DMS 273 (cell line): ENCODE data around the gene F11.
"Not testable (repeated sequence)": the region's sequence is repeated elsewhere in the genome, so short reads cannot be mapped to it uniquely, and the experiment has no call there.

Experiments used
- DNase-seq: peaks from one replicate; lab custom pipeline; 2025; ENCODE audit not compliant: unreplicated experiment; lab: John Stamatoyannopoulos, UW

F11 gene

GRCh38 chr4:186249785-186250754, 15.9 kb upstream of the F11 start:
- no peak for DNase-seq

DNA sequence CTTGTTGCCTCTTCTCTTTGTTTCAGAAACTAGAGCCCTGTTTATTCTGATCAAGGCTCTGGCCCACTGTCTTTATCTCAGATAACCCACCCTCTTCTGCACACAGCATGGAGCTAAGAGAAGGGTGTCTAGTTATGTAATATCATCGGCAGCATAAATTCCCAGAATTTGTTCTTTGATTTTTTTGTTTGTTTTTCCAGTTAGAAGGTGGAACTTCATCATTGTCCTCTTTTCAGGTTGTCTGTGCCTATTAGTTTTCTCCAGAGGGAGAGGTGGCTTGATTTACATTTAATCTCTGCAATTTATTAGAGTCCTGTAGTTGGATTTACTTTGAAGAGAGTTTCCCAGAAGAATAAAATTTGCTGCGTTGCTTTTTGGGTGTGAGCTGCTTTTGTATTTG, 15.2 kb upstream of the F11 start:
- DNase-seq: no peak

DNA sequence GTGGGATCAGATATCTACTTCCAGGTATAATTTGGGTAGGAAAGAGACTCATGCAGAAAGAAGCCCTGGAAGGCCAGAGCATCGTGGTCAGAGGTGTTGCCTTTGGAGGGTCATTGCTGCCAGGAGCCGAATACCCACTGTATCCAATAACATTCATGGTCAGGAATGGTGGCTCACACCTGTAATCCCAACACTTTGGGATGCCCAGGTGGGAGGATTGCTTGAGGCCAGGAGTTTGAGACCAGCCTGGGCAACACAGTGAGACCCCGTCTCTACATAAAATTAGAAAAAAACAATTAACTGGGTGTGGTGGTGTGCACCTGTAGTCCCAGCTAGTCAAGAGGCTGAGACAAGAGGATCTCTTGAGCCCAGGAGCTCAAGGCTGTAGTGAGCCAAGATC, 10.9 kb upstream of the F11 start:
- DNase-seq: no peak

GRCh38 chr4:186258216-186258811, 7.7 kb upstream of the F11 start:
- DNase-seq: no peak

DNA sequence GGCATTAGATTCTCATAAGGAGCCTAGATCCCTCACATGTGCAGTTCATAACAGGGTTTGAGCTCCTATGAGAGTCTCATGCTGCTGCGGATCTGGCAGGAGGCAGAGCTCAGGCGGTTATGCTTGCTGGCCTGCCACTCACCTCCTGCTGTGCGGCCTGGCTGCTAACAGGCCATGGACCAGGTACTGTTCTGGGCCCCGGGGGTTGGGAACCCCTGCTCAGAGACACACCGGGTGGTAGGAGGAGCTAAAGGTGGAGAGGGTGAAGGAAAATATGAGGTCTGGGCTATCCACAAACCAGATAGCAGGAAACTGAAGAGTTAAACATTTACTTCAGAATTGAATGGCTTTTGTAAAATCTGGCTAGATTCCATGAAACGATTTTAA, 5.9 kb upstream of the F11 start:
- no peak for DNase-seq

- DNase-seq: peak; percentile 68
Observed at GRCh38 chr4:186260504-186261448, 5.2 kb upstream of the F11 start.

- DNase-seq: no peak
Observed at GRCh38 chr4:186264660-186265059, 1.3 kb upstream of the F11 start.

GRCh38 chr4:186265250-186265649, 739 bp upstream of the F11 start:
- not testable (repeated sequence) for DNase-seq

GRCh38 chr4:186266729-186267456, 904 bp downstream of the F11 start:
- no peak for DNase-seq

DNA sequence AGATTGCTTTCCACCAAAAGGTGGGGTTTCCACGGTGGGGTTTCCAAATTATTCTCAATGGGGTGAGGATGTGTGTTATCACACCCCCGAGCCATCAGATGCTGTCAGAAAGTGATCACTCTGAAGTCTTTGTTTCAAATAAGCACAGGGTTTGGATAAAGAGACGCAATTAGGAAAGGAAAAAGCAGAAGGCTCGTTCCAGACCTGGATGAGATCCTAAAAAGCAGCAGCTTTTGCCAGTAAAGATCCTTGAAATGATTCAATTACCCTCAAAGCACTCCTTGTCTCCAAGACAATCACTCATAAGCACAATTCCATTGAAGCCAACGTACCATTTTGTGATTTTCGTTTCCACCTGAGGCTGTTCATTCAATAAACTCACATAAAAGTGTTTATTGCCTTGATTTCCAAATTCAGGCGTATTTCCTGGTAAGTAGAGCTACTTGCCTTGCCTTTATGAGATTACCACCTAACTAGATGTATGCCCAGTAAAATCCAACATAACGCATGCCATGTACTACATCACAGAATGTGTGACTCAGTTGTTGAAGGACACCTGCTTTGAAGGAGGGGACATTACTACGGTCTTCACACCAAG, 5.2 kb downstream of the F11 start:
- DNase-seq: no peak

- DNase-seq: no peak
Observed at GRCh38 chr4:186272699-186273391, 6.9 kb downstream of the F11 start.

DNA sequence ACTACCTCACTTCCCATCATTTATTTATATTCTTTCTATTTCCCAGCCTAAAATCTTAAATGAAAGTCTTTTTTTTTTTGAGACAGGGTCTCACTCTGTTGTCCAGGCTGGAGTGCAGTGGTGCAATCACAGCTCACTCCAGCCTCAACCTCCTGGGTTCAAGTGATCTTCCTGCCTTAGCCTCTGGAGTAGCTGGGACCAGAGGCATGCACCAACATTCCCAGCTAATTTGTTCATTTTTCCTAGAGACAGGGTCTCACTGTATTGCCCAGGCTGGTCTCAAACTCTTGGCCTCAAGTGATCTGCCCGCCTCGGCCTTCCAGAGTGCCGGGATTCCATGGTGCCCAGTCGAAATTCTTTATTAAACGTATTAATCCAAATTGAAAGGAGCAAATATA, 7.4 kb downstream of the F11 start:
- not testable (repeated sequence) for DNase-seq

GRCh38 chr4:186283311-186283710, 17.3 kb downstream of the F11 start:
- DNase-seq: no peak

- no peak for DNase-seq
Observed at GRCh38 chr4:186285147-186285546, 19.2 kb downstream of the F11 start.

- DNase-seq: no peak
Observed at GRCh38 chr4:186286581-186286980, 20.6 kb downstream of the F11 start.

DNA sequence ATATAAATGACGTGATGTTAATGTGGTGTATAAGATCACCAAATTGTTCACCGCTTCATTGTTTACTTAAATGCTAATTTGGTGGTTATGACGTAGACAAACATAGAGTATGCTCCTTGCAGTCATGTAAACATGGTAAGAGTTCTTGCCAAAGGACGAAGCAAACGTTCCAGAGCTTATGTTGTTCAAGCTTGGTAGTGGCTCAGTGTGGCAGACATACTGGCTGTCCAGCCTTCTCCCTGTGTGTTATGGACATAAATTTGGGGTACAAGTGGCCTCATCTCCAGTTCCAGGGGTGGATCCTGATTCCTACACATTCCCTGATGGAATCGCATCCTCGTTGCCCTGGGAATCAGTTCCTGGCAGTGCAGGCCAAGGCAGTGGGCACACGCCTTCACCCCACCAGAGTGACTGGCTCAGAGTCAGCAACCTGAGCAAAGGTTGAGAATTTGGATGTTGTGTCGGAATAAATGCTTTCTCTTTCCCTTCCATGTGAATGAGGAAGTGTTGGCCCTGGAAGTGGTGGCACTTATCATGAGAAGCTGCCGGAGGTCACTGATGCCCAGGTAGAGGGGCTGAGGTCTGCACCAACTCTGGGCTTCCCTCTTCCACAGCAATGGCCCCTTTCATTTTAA, 25.4 kb downstream of the F11 start:
- DNase-seq: no peak

- no peak for DNase-seq
Observed at GRCh38 chr4:186294160-186294559, 28.2 kb downstream of the F11 start.

DNA sequence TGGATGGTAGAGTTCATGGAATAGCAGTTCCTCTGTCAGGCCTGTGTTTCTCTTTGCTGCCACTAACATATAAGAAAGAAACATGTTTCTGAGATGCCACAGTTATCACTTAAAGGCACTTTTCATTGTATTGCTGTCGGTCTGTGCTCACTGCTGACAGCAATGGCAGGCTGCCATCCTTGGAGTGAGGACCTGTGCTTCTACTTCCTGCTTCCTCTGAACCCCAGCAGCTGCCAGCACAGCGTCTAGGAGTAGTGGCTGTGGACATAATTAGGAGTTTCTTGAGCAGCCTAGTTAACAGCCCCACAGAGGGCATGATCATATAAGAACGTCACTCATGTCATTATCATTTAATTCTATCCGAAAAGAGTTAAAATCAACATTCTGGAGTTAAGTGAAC, 30.5 kb downstream of the F11 start:
- no peak for DNase-seq

DNA sequence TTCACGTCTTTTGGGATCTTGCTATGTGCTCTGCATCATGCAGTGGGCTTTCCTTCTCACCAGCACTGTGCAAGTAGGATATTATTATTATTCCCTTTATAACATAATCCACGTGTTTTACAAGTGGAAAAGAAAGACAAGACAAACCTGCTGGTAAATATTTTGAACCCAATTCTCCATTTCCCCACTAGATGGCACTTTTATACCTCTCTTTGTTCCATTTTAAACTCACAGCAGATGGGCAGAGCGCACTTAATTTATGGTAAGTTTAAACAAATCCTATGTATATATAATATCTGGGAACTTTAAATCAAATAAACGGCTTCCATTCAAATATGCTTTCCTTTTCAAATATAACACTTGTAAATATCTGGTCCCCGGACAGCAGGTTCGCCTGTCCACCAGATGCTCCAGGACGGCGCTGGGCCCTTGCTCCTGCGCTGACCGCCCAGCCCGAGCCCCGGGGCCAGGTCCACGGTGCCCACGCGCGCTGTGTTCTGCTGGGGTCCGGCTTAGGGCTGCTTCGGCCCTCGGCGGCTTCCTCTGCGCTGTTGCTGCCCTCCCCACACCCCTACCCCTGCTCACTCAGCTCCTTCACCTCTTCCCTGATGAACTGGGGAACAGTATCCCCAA, 31.1 kb downstream of the F11 start:
- DNase-seq: peak; percentile 72
